HEK293 (cell line): ENCODE data around the gene LMO1.

Experiments
- CTCF ChIA-PET: fragments of 350-600 bp; formaldehyde crosslinking; extraction: SDS; loops from one replicate; lab custom pipeline; 2021; ENCODE audit warnings: antibody characterized with exemption; lab: Yijun Ruan, JAX
- POLR2A ChIA-PET: fragments of 300-600 bp; formaldehyde crosslinking; extraction: SDS; loops from one replicate; lab custom pipeline; 2020; ENCODE audit warnings: antibody characterized with exemption, inconsistent platforms; lab: Yijun Ruan, JAX
- H3K27ac ChIP-seq: fragments of 200-500 bp; sonication (Bioruptor generic); 2 replicates; pipeline ENCODE4 v1.5.1; 2014; ENCODE audit warnings: low read depth, low read length, control low read depth, inconsistent platforms; ENCODE audit errors: extremely low read depth
- H3K36me3 ChIP-seq, 2 experiments: fragments of 200-500 bp in 1 of 2; sonication (Bioruptor generic) in 1 of 2; 1 replicate in 1 of 2; 2 replicates in 1 of 2; pipeline ENCODE4 v1.5.1; 2014 to 2017; ENCODE audit warnings: inconsistent platforms in 2 of 2, low read length in 2 of 2; ENCODE audit not compliant: control insufficient read depth in 2 of 2, insufficient read depth in 1 of 2
- H3K4me1 ChIP-seq: fragments of 200-500 bp; sonication (Bioruptor generic); 2 replicates; pipeline ENCODE4 v1.5.1; 2014; ENCODE audit warnings: mild to moderate bottlenecking, low read length, inconsistent platforms; ENCODE audit not compliant: control insufficient read depth, insufficient read depth
- H3K4me3 ChIP-seq: 2 replicates; pipeline ENCODE4 v1.5.1; 2011; ENCODE audit warnings: low read depth, mild to moderate bottlenecking, control low read depth, low read length, moderate library complexity
- H3K9me3 ChIP-seq: fragments of 200-500 bp; sonication (Bioruptor generic); 2 replicates; pipeline ENCODE4 v1.5.1; 2014; ENCODE audit warnings: low read depth, low read length, inconsistent platforms; ENCODE audit not compliant: control insufficient read depth, insufficient read depth
- KLF7 ChIP-seq: fragments of 450-650 bp; formaldehyde crosslinking; IDR thresholded peaks from 2 replicates; pipeline ENCODE4 v1.5.1; 2016; ENCODE audit warnings: missing biosample characterization, missing genetic modification characterization, borderline replicate concordance
- MEIS1 ChIP-seq: sonication (generic); formaldehyde crosslinking; IDR thresholded peaks from 2 replicates; pipeline ENCODE4 v1.8.1; 2022; ENCODE audit warnings: missing genetic modification reagents, mild to moderate bottlenecking, borderline replicate concordance
- OSR2 ChIP-seq: fragments of 450-650 bp; formaldehyde crosslinking; IDR thresholded peaks from 2 replicates; pipeline ENCODE4 v1.5.1; 2016; ENCODE audit warnings: missing biosample characterization, missing genetic modification characterization
- SP2 ChIP-seq: fragments of 450-650 bp; formaldehyde crosslinking; IDR thresholded peaks from 2 replicates; pipeline ENCODE4 v1.5.1; 2016; ENCODE audit warnings: missing biosample characterization, missing genetic modification characterization
- ZBTB48 ChIP-seq: fragments of 450-650 bp; formaldehyde crosslinking; IDR thresholded peaks from 2 replicates; pipeline ENCODE4 v1.5.1; 2016; ENCODE audit warnings: missing biosample characterization, missing genetic modification characterization
- ZFHX2 ChIP-seq: fragments of 450-650 bp; formaldehyde crosslinking; conservative IDR thresholded peaks from 2 replicates; pipeline ENCODE4 v1.5.1; 2016; ENCODE audit warnings: missing biosample characterization, missing genetic modification characterization
- ZFP41 ChIP-seq: fragments of 450-650 bp; formaldehyde crosslinking; IDR thresholded peaks from 2 replicates; pipeline ENCODE4 v1.5.1; 2016; ENCODE audit warnings: missing biosample characterization, missing genetic modification characterization, borderline replicate concordance
- ZNF157 ChIP-seq: fragments of 450-650 bp; formaldehyde crosslinking; IDR thresholded peaks from 2 replicates; pipeline ENCODE4 v1.5.1; 2016; ENCODE audit warnings: missing biosample characterization, missing genetic modification characterization
- ZNF184 ChIP-seq: fragments of 450-650 bp; IDR thresholded peaks from 2 replicates; pipeline ENCODE4 v1.5.1; 2018; ENCODE audit warnings: missing biosample characterization, mild to moderate bottlenecking, missing genetic modification characterization
- ZNF248 ChIP-seq: fragments of 450-650 bp; formaldehyde crosslinking; IDR thresholded peaks from 2 replicates; pipeline ENCODE4 v1.5.1; 2017; ENCODE audit warnings: missing biosample characterization, missing genetic modification characterization
- ZNF354C ChIP-seq: fragments of 450-650 bp; formaldehyde crosslinking; IDR thresholded peaks from 2 replicates; pipeline ENCODE4 v1.5.1; 2016; ENCODE audit warnings: missing biosample characterization, missing genetic modification characterization, low read depth, borderline replicate concordance
- ZNF426 ChIP-seq: fragments of 450-650 bp; formaldehyde crosslinking; IDR thresholded peaks from 2 replicates; pipeline ENCODE4 v1.5.1; 2017; ENCODE audit warnings: missing biosample characterization, missing genetic modification characterization, mild to moderate bottlenecking, inconsistent platforms, moderate library complexity
- ZNF510 ChIP-seq: fragments of 450-650 bp; formaldehyde crosslinking; IDR thresholded peaks from 2 replicates; pipeline ENCODE4 v1.5.1; 2018; ENCODE audit warnings: mild to moderate bottlenecking, missing genetic modification characterization, missing biosample characterization; ENCODE audit not compliant: insufficient replicate concordance
- ZNF521 ChIP-seq: fragments of 450-650 bp; formaldehyde crosslinking; IDR thresholded peaks from 2 replicates; pipeline ENCODE4 v1.5.1; 2017; ENCODE audit warnings: missing biosample characterization, mild to moderate bottlenecking, missing genetic modification characterization
- ZNF571 ChIP-seq: fragments of 450-650 bp; formaldehyde crosslinking; IDR thresholded peaks from 2 replicates; pipeline ENCODE4 v1.5.0; 2017; ENCODE audit warnings: missing biosample characterization, missing genetic modification characterization
- ZNF670 ChIP-seq: fragments of 450-650 bp; formaldehyde crosslinking; IDR thresholded peaks from 2 replicates; pipeline ENCODE4 v1.5.1; 2016; ENCODE audit warnings: missing biosample characterization, missing genetic modification characterization, low read depth
- ZNF768 ChIP-seq: fragments of 450-650 bp; formaldehyde crosslinking; IDR thresholded peaks from 2 replicates; pipeline ENCODE4 v1.5.1; 2018; ENCODE audit warnings: missing biosample characterization, mild to moderate bottlenecking, missing genetic modification characterization
- ZNF785 ChIP-seq: fragments of 450-650 bp; formaldehyde crosslinking; IDR thresholded peaks from 2 replicates; pipeline ENCODE4 v1.5.1; 2016; ENCODE audit warnings: missing biosample characterization, missing genetic modification characterization
- TF ChIP-seq, protein P1 (sequence below): fragments of 450-650 bp; formaldehyde crosslinking; IDR thresholded peaks from 2 replicates; pipeline ENCODE4 v1.5.1; 2016; ENCODE audit warnings: missing biosample characterization, missing genetic modification characterization
- TF ChIP-seq, protein P2 (sequence below): fragments of 450-650 bp; formaldehyde crosslinking; IDR thresholded peaks from 2 replicates; pipeline ENCODE4 v1.5.1; 2016; ENCODE audit warnings: missing biosample characterization, missing genetic modification characterization, borderline replicate concordance
- TF ChIP-seq, protein P3 (sequence below): fragments of 450-650 bp; formaldehyde crosslinking; IDR thresholded peaks from 2 replicates; pipeline ENCODE4 v1.5.1; 2016; ENCODE audit warnings: missing biosample characterization, missing genetic modification characterization
- TF ChIP-seq, protein P4 (sequence below): fragments of 450-650 bp; formaldehyde crosslinking; IDR thresholded peaks from 2 replicates; pipeline ENCODE4 v1.5.0; 2017; ENCODE audit warnings: missing biosample characterization, missing genetic modification characterization, borderline replicate concordance
- TF ChIP-seq, protein P5 (sequence below): fragments of 450-650 bp; formaldehyde crosslinking; IDR thresholded peaks from 2 replicates; pipeline ENCODE4 v1.5.1; 2017; ENCODE audit warnings: missing biosample characterization, missing genetic modification characterization
- TF ChIP-seq, protein P6 (sequence below): fragments of 450-650 bp; formaldehyde crosslinking; IDR thresholded peaks from 2 replicates; pipeline ENCODE4 v1.5.1; 2017; ENCODE audit warnings: missing biosample characterization, missing genetic modification characterization

The LMO1 gene

DNA sequence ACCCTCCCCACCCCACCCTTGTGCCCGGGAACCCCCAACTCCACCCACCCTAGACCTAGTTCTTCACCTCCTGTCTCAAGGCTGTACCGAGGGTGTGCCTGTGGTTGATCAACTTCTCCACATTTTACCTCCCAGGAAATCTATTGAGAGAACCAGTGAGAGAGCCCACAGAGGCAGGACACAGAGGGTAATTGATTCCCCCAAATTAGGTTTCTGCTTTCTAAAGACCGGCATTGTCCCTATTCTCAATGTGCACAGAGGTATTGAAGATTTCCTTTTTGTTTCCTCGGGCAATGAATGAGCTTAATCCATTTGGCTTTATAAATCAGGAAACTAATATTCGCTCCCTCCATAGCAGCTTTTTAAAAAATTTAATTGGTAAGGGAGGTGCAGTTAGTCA lies 6.0 kb upstream of the LMO1 start:
- POLR2A ChIA-PET = no interaction called here
- H3K4me1 ChIP-seq = no peaks in the 10 kb centered on the region
- CTCF ChIA-PET = interaction anchor here (1.5 kb wide), 1 partner anchor 236 kb away, joined by 5 read pairs; no protein-coding TSS in a partner anchor
- no peak overlapping the region for H3K27ac ChIP-seq
- H3K36me3 ChIP-seq = no peaks in the 10 kb centered on the region
- no peaks in the 10 kb centered on the region for H3K9me3 ChIP-seq
- TF ChIP-seq, protein P1, sequence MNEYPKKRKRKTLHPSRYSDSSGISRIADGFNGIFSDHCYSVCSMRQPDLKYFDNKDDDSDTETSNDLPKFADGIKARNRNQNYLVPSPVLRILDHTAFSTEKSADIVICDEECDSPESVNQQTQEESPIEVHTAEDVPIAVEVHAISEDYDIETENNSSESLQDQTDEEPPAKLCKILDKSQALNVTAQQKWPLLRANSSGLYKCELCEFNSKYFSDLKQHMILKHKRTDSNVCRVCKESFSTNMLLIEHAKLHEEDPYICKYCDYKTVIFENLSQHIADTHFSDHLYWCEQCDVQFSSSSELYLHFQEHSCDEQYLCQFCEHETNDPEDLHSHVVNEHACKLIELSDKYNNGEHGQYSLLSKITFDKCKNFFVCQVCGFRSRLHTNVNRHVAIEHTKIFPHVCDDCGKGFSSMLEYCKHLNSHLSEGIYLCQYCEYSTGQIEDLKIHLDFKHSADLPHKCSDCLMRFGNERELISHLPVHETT (tag by site-specific recombination) = no peak
- TF ChIP-seq ZNF768 (no peak), ZNF354C (tag by site-specific recombination) (no peak), ZNF248 (tag by site-specific recombination) (no peak), OSR2 (tag by site-specific recombination) (no peak), ZNF521 (tag by site-specific recombination) (no peak), SP2 (tag by site-specific recombination) (no peak)
- TF ChIP-seq, protein P2, sequence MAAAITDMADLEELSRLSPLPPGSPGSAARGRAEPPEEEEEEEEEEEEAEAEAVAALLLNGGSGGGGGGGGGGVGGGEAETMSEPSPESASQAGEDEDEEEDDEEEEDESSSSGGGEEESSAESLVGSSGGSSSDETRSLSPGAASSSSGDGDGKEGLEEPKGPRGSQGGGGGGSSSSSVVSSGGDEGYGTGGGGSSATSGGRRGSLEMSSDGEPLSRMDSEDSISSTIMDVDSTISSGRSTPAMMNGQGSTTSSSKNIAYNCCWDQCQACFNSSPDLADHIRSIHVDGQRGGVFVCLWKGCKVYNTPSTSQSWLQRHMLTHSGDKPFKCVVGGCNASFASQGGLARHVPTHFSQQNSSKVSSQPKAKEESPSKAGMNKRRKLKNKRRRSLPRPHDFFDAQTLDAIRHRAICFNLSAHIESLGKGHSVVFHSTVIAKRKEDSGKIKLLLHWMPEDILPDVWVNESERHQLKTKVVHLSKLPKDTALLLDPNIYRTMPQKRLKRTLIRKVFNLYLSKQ (tag by site-specific recombination) = no peak
- TF ChIP-seq, protein P3, sequence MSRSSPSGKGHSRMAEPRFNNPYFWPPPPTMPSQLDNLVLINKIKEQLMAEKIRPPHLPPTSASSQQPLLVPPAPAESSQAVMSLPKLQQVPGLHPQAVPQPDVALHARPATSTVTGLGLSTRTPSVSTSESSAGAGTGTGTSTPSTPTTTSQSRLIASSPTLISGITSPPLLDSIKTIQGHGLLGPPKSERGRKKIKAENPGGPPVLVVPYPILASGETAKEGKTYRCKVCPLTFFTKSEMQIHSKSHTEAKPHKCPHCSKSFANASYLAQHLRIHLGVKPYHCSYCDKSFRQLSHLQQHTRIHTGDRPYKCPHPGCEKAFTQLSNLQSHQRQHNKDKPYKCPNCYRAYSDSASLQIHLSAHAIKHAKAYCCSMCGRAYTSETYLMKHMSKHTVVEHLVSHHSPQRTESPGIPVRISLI (tag by site-specific recombination) = no peak
- no peak overlapping the region for H3K4me3 ChIP-seq

DNA sequence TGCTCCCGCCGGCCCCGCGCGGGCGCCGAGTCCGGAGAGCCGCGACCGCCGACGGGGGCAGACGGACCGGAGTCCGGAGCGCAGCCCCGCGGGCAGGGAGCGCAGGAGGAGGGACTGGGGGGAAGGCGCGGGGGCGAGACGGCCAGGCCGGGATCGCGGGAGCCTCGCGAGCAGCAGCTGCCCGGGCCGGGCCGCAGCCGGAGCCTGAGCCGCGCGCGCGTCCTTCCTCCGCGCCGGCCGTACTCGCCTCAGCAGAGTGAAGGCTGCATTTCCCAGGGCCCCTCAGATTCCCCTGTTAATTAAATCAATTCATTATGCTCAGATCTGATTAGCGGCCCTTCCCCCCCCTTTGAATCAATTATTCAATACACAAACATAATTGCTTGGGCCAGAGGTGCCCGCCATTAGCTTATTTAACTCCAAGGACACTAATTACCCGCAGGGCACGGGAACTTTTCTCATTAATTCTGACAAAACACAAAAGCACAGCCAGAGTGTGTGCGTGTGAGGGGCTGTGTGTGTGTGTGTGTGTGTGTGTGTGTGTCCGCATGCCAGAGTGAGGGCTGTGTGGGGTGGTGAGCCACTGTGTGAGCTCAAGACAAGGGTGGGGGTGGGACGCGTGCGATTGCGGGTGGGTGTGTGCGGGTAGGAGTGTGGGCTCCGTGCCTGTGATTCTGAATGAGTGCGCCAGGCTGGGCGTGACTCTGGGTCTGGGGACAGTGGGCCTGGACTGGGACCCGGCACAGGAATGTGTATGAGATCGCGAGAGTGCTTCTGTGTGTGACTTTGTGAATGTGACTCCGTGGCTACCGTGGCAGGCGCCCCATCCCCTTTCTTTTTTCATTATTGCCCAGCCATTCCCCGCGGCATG lies 5.1 kb upstream of the LMO1 start:
- POLR2A ChIA-PET = no interaction called here
- Histone ChIP-seq H3K4me3 (peak overlapping the region; percentile 45), H3K4me1 (no peaks in the 10 kb centered on the region), H3K36me3 (no peaks in the 10 kb centered on the region), H3K27ac (no peak overlapping the region), H3K9me3 (no peaks in the 10 kb centered on the region)
- CTCF ChIA-PET = interaction anchor here (0.6 to 1.0 kb wide), 2 partner anchors 298 to 870 kb away, joined by 3 to 5 read pairs; no protein-coding TSS in a partner anchor
- TF ChIP-seq ZBTB48 (tag by site-specific recombination) = no peak
- no peak for TF ChIP-seq ZNF670 (tag by site-specific recombination)
- no peak for TF ChIP-seq ZNF571 (tag by site-specific recombination)
- TF ChIP-seq, protein P4, sequence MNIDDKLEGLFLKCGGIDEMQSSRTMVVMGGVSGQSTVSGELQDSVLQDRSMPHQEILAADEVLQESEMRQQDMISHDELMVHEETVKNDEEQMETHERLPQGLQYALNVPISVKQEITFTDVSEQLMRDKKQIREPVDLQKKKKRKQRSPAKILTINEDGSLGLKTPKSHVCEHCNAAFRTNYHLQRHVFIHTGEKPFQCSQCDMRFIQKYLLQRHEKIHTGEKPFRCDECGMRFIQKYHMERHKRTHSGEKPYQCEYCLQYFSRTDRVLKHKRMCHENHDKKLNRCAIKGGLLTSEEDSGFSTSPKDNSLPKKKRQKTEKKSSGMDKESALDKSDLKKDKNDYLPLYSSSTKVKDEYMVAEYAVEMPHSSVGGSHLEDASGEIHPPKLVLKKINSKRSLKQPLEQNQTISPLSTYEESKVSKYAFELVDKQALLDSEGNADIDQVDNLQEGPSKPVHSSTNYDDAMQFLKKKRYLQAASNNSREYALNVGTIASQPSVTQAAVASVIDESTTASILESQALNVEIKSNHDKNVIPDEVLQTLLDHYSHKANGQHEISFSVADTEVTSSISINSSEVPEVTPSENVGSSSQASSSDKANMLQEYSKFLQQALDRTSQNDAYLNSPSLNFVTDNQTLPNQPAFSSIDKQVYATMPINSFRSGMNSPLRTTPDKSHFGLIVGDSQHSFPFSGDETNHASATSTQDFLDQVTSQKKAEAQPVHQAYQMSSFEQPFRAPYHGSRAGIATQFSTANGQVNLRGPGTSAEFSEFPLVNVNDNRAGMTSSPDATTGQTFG (tag by site-specific recombination) = no peak
- no peak for TF ChIP-seq ZNF510 (tag by site-specific recombination)
- TF ChIP-seq, protein P5, sequence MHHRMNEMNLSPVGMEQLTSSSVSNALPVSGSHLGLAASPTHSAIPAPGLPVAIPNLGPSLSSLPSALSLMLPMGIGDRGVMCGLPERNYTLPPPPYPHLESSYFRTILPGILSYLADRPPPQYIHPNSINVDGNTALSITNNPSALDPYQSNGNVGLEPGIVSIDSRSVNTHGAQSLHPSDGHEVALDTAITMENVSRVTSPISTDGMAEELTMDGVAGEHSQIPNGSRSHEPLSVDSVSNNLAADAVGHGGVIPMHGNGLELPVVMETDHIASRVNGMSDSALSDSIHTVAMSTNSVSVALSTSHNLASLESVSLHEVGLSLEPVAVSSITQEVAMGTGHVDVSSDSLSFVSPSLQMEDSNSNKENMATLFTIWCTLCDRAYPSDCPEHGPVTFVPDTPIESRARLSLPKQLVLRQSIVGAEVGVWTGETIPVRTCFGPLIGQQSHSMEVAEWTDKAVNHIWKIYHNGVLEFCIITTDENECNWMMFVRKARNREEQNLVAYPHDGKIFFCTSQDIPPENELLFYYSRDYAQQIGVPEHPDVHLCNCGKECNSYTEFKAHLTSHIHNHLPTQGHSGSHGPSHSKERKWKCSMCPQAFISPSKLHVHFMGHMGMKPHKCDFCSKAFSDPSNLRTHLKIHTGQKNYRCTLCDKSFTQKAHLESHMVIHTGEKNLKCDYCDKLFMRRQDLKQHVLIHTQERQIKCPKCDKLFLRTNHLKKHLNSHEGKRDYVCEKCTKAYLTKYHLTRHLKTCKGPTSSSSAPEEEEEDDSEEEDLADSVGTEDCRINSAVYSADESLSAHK (tag by site-specific recombination) = no peak
- TF ChIP-seq, protein P6, sequence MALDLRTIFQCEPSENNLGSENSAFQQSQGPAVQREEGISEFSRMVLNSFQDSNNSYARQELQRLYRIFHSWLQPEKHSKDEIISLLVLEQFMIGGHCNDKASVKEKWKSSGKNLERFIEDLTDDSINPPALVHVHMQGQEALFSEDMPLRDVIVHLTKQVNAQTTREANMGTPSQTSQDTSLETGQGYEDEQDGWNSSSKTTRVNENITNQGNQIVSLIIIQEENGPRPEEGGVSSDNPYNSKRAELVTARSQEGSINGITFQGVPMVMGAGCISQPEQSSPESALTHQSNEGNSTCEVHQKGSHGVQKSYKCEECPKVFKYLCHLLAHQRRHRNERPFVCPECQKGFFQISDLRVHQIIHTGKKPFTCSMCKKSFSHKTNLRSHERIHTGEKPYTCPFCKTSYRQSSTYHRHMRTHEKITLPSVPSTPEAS = peak; percentile 59
- TF ChIP-seq ZFP41 (tag by site-specific recombination) = no peak
- no peak for TF ChIP-seq MEIS1 (CRISPR knock-in tag)
- no peak for TF ChIP-seq KLF7 (tag by site-specific recombination)
- TF ChIP-seq ZNF785 = no peak
- TF ChIP-seq ZNF157 (tag by site-specific recombination) = no peak
- TF ChIP-seq ZNF184 = no peak
- TF ChIP-seq ZFHX2 (tag by site-specific recombination) = peak; percentile 90
- no peak for TF ChIP-seq ZNF426 (tag by site-specific recombination)
